K562 (cell line): ENCODE results near the gene ALOXE3. TPM values are rescaled to one million over a fixed set of nuclear protein-coding genes. Genes with fewer than 3 reads are reported as not detected.

Source experiments
- BCLAF1 ChIP-seq, 2 experiments: fragments of 450-650 bp in 1 of 2; IDR thresholded peaks; 2 replicates each; pipeline ENCODE4 v1.6.1; 2011 to 2017; ENCODE audit warnings: low read depth in 2 of 2, antibody characterized with exemption in 1 of 2, borderline replicate concordance in 1 of 2, low read length in 1 of 2, mild to moderate bottlenecking in 1 of 2, mixed read lengths in 1 of 2; ENCODE audit not compliant: control insufficient read depth in 1 of 2
- FOXK2 ChIP-seq, 2 experiments: fragments of 450-650 bp; IDR thresholded peaks in 1 of 2; conservative IDR thresholded peaks in 1 of 2; 2 replicates each; pipeline ENCODE4 v1.6.1; 2016; ENCODE audit warnings: low read depth in 2 of 2, mild to moderate bottlenecking in 1 of 2
- GATA2 ChIP-seq: sonication (generic); formaldehyde crosslinking; IDR thresholded peaks from 2 replicates; pipeline ENCODE4 v1.4.0; 2020; ENCODE audit warnings: mild to moderate bottlenecking, missing genetic modification reagents
- HMGXB4 ChIP-seq: sonication (generic); formaldehyde crosslinking; IDR thresholded peaks from 2 replicates; pipeline ENCODE4 v1.8.1; 2023; ENCODE audit warnings: mild to moderate bottlenecking, missing genetic modification reagents
- NCOA6 ChIP-seq: fragments of 450-650 bp; IDR thresholded peaks from 2 replicates; pipeline ENCODE4 v1.6.1; 2017; ENCODE audit warnings: mild to moderate bottlenecking
- NFIC ChIP-seq: fragments of 450-650 bp; IDR thresholded peaks from 2 replicates; pipeline ENCODE4 v1.6.1; 2017; ENCODE audit warnings: mild to moderate bottlenecking, inconsistent platforms
- OTX1 ChIP-seq: fragments of 450-650 bp; formaldehyde crosslinking; IDR thresholded peaks from 2 replicates; pipeline ENCODE4 v1.4.0; 2022; ENCODE audit warnings: mild to moderate bottlenecking
- TAF15 ChIP-seq: fragments of 200-400 bp; formaldehyde crosslinking; IDR thresholded peaks from 2 replicates; pipeline ENCODE4 v1.6.1; 2017; ENCODE audit warnings: mild to moderate bottlenecking, low read depth, low read length, moderate library complexity
- YBX1 ChIP-seq: fragments of 450-650 bp; IDR thresholded peaks from 2 replicates; pipeline ENCODE4 v1.7.1; 2016; ENCODE audit warnings: mild to moderate bottlenecking
- ZBED1 ChIP-seq: IDR thresholded peaks from 2 replicates; pipeline ENCODE4 v1.6.1; 2014
- ZNF274 ChIP-seq: IDR thresholded peaks from 2 replicates; pipeline ENCODE4 v1.6.1; 2011; ENCODE audit warnings: low read depth, mild to moderate bottlenecking, low read length, moderate library complexity, borderline replicate concordance
- ZNF282 ChIP-seq: sonication (generic); formaldehyde crosslinking; IDR thresholded peaks from 2 replicates; pipeline ENCODE4 v1.8.1; 2023; ENCODE audit warnings: missing genetic modification reagents
- ZNF717 ChIP-seq: fragments of 250-450 bp; sonication (Bioruptor Pico); IDR thresholded peaks from 2 replicates; pipeline ENCODE4 v1.5.0; 2021
- polyA plus RNA-seq, 8 experiments: library from polyadenylated mRNA; depleted of rRNA in 4 of 8; stranded (reverse) in 5 of 8; unstranded in 3 of 8; fragments of >200 nt; fragmentation: Nextera tagmentation in 2 of 8; fragmentation: Illumina TruSeq in 1 of 8; extraction: Ambion mirVana in 2 of 8; extraction: Trizol in 1 of 8; gene quantifications; 2 replicates each; pipeline versions ENCODE4 v1.2.1 to v1.2.3, GENCODE V29; 2011 to 2014; ENCODE audit warnings: inconsistent platforms in 1 of 8, missing spikeins in 1 of 8
- total RNA-seq, 7 experiments: library from RNA; depleted of rRNA in 6 of 7; stranded (reverse); fragments of >200 nt in 6 of 7; fragmentation: Illumina TruSeq in 2 of 7; extraction: Trizol in 2 of 7; gene quantifications; 2 replicates each; pipeline versions ENCODE4 v1.2.1 to v1.2.3, GENCODE V29; 2011 to 2021; ENCODE audit warnings: low replicate concordance in 1 of 7
- TF ChIP-seq, protein P1 (sequence below): sonication (generic); formaldehyde crosslinking; IDR thresholded peaks from 2 replicates; pipeline ENCODE4 v1.8.1; 2023; ENCODE audit warnings: mild to moderate bottlenecking, missing genetic modification reagents, moderate library complexity
- TF ChIP-seq, protein P2 (sequence below): fragments of 450-650 bp; IDR thresholded peaks from 2 replicates; pipeline ENCODE4 v1.7.0; 2016; ENCODE audit warnings: borderline replicate concordance
- TF ChIP-seq, protein P3 (sequence below): sonication (generic); formaldehyde crosslinking; IDR thresholded peaks from 2 replicates; pipeline ENCODE4 v1.8.1; 2023; ENCODE audit warnings: mild to moderate bottlenecking, missing genetic modification reagents

ALOXE3 gene
- total and polyA plus RNA-seq, 9 of the 15 experiments (the other 6 are each of a cell fraction or from before 2014, with no cell fraction given), result 0.04 TPM; not detected in 8

DNA sequence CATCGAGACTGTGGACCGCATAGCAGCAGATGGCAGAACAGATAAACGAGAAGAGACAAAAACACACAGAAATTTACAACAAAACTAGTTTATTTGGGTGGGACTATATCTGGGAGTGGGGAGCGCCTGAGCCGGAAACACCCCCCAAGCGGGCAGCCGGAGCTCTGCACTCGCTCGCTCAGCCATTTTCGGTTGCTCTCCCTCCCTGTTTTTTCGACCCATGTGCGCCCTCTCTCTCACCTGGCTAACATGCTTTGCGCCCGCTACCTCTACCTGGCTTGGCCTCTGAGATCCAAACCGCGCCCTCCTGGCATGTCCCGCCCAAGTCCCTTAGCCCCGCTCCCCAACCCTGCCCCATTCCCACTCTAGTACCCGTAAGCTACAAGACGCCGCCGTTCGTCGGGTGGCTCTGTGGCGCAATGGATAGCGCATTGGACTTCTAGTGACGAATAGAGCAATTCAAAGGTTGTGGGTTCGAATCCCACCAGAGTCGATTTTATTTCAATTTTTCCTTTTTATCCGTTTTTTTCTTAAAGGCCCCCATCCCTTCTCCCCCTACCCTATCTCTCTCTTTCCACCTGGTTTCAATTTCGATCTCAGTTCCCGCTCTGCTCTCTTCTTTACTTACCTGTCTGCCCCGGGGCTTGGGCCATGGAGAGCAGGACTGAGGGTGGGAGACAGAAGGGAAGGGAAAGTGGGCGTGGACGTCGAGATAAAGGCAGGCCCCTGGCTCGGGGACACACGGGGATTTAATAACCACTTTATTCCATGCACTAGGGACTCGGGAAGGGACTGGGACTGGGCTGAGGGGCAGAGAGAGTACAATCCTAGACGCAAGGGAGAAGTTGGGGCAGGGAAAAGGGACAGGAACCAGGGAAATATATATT is 2.4 kb upstream of the ALOXE3 start (continued):
- TF ChIP-seq BCLAF1 (IDR thresholded peaks at IDR 0.05; ENCODE audit: borderline replicate concordance in 1 of 2, control insufficient read depth in 1 of 2, low read depth in 2 of 2, low read length in 1 of 2) (no peak), YBX1 (no peak), NFIC (peak; percentile 53), HMGXB4 (no peak; the same call in 1 of the 2 replicates), ZNF274 (no peak), ZNF282 (no peak), GATA2 (CRISPR knock-in tag) (no peak), TAF15 (no peak), OTX1 (CRISPR knock-in tag) (no peak), ZNF717 (CRISPR knock-in tag) (no peak), ZBED1 (no peak), FOXK2 (conservative IDR thresholded peaks at IDR 0.05 in 1 of 2, IDR thresholded peaks at IDR 0.05 in 1 of 2; ENCODE audit: low read depth in 2 of 2) (no peak), NCOA6 (no peak)
- TF ChIP-seq, protein P1, sequence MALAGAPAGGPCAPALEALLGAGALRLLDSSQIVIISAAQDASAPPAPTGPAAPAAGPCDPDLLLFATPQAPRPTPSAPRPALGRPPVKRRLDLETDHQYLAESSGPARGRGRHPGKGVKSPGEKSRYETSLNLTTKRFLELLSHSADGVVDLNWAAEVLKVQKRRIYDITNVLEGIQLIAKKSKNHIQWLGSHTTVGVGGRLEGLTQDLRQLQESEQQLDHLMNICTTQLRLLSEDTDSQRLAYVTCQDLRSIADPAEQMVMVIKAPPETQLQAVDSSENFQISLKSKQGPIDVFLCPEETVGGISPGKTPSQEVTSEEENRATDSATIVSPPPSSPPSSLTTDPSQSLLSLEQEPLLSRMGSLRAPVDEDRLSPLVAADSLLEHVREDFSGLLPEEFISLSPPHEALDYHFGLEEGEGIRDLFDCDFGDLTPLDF (CRISPR knock-in tag), result no peak
- TF ChIP-seq, protein P2, sequence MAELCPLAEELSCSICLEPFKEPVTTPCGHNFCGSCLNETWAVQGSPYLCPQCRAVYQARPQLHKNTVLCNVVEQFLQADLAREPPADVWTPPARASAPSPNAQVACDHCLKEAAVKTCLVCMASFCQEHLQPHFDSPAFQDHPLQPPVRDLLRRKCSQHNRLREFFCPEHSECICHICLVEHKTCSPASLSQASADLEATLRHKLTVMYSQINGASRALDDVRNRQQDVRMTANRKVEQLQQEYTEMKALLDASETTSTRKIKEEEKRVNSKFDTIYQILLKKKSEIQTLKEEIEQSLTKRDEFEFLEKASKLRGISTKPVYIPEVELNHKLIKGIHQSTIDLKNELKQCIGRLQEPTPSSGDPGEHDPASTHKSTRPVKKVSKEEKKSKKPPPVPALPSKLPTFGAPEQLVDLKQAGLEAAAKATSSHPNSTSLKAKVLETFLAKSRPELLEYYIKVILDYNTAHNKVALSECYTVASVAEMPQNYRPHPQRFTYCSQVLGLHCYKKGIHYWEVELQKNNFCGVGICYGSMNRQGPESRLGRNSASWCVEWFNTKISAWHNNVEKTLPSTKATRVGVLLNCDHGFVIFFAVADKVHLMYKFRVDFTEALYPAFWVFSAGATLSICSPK, result no peak
- TF ChIP-seq, protein P3, sequence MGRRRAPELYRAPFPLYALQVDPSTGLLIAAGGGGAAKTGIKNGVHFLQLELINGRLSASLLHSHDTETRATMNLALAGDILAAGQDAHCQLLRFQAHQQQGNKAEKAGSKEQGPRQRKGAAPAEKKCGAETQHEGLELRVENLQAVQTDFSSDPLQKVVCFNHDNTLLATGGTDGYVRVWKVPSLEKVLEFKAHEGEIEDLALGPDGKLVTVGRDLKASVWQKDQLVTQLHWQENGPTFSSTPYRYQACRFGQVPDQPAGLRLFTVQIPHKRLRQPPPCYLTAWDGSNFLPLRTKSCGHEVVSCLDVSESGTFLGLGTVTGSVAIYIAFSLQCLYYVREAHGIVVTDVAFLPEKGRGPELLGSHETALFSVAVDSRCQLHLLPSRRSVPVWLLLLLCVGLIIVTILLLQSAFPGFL (CRISPR knock-in tag), result no peak
